Measurements from ENCODE around the gene AURKB. TPM values are rescaled to one million over a fixed set of nuclear protein-coding genes. Genes with fewer than 3 reads are reported as not detected.

Gene AURKB
- total and polyA plus RNA-seq, 2 of the 13 experiments (the other 11 are each of a cell fraction or from before 2014, with no cell fraction given), result 29.5 to 75.3 TPM

GRCh38 chr17:8189041-8189710 is 21.2 kb downstream of the AURKB start (continued):
- TF ChIP-seq RERE (CRISPR knock-in tag; IDR thresholded peaks at IDR 0.05; ENCODE audit: low read depth), result no peak
- TF ChIP-seq ZNF513 (CRISPR knock-in tag; conservative IDR thresholded peaks at IDR 0.05), result no peak
- TF ChIP-seq ZNF672 (CRISPR knock-in tag; IDR thresholded peaks at IDR 0.05), result no peak
- TF ChIP-seq TRIM24 (CRISPR knock-in tag; IDR thresholded peaks at IDR 0.05), result no peak
- no peak for TF ChIP-seq HOXA5 (CRISPR knock-in tag; IDR thresholded peaks at IDR 0.05)
- TF ChIP-seq GATAD2A (CRISPR knock-in tag; IDR thresholded peaks at IDR 0.05), result no peak
- TF ChIP-seq ZBTB14 (CRISPR knock-in tag; IDR thresholded peaks at IDR 0.05), result 0 out of 2 replicates have a peak, but pooled peaks have one; percentile 14
- TF ChIP-seq FOXP1 (IDR thresholded peaks at IDR 0.05), result no peak
- no peak for TF ChIP-seq FOXP1 (CRISPR knock-in tag; IDR thresholded peaks at IDR 0.05)
- no peak for TF ChIP-seq FOXM1 (CRISPR knock-in tag; IDR thresholded peaks at IDR 0.05)
- TF ChIP-seq PBX2 (CRISPR knock-in tag; IDR thresholded peaks at IDR 0.05), result no peak
- no peak for TF ChIP-seq ZFP36 (IDR thresholded peaks at IDR 0.05; ENCODE audit: borderline replicate concordance, low read depth, low read length, partially characterized antibody)
- no peak for TF ChIP-seq HNRNPH1 (optimal IDR thresholded peaks at IDR 0.05; ENCODE audit: low read depth, low read length)
- TF ChIP-seq ZBTB34 (CRISPR knock-in tag; IDR thresholded peaks at IDR 0.05), result no peak
- no peak for TF ChIP-seq KLF16 (CRISPR knock-in tag; IDR thresholded peaks at IDR 0.05)

Data from HepG2 (cell line).